Stimulated activated CD4-positive, alpha-beta T cell treated with anti-CD3 and anti-CD28 coated beads, TNF-alpha, amount 100 ng/mL, for 1 hour (primary cell): Measurements from ENCODE around the gene HSDL1.
A peak's percentile ranks its signal among the peaks of the same experiment; 100 is the strongest.

Experiments used
- DNase-seq, 3 donors: peaks; one replicate each; pipeline ENCODE4 v3.0.0-alpha.2; 2020; ENCODE audit warnings: low read depth in 3 of 3, low spot score in 1 of 3

The HSDL1 gene

DNA sequence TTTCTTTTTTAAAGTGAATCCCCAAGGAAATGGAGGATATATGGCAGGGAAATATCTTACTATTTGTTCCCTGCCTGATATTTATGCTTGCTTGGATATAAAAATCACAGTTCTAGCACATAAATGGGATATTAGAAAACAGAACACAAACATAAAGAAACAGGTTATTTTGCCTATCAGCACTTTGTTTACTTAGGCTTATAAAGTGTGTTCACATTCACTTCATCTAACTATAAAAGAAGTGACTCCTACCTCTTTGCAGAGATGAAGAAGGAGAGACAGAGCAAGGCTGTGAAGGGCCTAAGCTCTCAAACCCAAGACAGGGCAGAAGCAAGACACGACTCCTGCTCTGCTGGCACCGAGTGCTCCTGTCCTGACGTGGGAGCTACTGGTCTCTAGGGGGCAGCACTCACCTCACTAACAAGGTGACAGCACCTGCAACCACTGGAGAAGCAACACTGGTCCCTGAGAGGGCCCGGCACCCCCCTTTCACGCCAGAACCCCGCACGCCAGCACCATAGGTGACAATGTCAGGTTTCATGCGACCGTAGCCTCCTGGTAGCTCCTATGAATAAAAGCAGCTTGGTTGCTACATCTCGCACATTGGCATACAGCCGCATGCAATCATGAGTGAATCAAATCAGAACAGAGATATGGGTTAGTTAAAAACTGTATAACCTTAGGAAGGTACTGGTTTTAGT lies 60.3 kb downstream of the HSDL1 start:
- peak; percentile 18 to 34 (median 27) for DNase-seq

DNA sequence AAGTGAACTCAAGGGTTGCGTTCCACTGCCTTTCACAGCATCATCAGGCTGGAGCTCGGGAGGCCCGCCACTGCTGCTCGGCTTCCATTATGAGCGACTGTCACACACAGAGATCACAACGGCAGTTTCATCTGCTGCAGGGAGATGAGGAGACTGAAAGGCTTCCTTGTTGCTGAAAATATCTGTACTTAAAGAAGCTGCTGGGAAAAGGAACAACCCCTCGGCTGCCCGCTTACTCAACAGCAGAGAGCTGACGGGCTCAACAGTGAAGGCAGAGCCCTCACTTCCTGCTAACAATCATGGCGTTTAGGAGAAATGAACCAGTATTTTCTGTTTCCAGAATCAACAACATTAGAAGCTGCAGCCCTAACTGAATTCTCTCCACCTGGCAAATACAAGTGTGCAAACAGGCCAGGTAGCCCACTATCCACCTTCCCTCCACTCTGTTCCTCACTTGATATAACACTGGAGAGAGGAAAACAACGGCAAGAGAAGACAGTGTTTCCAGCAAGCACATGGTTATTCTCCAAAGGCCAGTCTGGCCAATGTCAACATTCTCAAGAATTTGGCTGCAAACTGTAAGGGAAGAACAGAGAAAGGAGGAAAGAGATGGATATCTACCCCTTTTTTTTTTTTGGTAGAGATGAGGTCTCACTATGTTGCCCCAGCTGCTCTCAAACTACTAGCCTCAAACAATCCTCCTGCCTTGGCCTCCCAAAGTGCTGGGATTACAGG lies 62.0 kb downstream of the HSDL1 start:
- no peak for DNase-seq

DNA sequence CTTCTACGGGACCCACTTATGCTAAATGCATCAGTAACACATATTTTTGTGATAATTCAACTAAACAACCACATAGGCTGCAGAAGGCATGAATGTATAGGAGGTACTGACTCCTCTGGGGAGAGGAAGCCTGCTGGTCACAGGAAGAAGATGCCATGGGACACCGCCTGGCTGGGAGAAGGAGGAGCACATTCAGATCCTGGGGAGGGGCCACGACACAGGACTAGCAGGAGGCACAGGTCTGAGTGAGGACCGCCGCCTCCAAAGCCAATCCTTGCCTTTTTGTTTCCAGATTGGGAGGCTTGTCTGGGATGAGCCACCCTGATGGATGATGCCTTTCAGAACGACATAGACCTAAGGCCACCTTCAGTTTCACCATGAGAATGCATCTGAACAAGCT lies 62.9 kb downstream of the HSDL1 start:
- no peak for DNase-seq

DNA sequence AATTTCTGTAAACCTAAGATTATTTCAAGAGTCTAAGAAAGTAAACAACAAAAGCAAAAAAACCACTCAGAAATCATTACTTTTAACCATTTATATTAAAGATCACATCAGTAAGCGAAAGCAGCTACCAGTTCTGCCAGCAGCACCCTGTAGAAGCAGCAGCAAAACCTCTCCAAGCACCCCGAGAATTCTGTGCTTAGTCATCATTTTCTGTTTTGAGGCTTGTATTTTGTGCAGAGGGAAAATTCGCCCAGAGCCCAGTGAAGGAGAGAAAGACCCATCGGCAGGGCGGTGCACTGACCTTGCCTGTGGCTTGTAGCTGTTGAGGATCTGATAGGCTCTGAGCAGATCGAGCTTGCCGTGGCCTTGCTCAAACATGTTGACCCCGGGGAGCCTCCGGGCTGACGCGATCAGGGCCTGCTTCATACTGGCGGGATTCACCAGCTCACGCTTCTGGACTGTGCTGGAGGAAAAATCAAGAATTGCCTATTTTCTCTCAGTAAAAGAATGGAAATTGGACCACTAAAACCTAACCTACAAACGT lies 63.5 kb downstream of the HSDL1 start:
- DNase-seq = no peak

DNA sequence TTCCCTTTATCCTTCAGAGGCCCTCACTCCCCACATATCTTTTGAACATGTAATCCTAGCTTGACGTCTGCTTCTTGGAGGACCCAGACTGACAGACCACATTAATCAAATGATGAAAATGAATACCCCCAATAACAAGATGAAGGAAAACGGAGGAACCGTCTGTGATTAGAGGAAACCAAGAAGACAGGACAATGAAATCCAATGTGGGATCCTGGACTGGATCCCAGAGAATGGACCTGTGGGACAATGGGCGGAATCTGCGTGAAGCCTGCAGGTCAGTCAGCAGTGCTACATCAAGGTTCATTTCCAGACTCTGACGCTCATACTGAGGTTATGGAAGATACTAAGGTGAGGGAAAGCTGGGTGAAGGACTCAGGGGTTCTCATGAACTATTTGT lies 64.2 kb downstream of the HSDL1 start:
- DNase-seq = no peak

DNA sequence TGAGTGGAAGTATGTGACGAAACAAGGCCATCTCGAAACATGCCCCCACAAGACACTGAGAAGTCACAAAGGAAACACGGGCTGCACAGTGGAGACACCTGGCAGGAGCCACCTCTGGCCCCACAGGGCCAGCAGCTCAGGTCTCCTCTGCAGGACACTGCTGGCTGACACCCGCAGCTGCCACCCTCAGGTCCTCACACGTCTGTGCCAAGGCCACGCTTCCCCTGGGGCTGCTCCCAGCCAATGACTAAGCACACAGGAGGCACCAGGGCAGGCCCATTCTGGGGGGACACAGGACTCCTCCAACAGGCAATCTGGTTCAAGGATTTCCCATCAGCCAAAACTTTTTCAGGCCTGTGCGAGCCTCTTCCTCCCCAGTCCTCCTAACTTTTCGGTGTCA lies 64.6 kb downstream of the HSDL1 start:
- no peak for DNase-seq

DNA sequence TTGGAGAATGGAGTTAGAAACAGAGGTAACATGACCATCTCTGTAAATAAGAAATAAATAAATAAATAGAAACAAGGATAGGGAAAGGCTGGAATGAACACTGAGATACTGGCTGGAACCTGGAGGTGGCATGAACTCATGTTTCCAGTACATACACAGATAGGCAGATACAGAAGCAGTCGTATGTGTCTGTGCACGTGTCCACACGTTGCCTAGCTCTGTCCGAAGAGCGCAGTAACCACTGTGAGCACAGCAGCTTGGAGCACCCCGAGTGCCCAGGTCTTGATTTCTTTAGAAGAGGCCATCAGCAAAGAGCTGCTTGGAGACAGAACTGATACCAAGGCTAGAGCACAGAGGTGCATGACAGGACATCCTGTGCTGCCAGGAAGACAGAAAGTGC lies 65.3 kb downstream of the HSDL1 start:
- no peak for DNase-seq

DNA sequence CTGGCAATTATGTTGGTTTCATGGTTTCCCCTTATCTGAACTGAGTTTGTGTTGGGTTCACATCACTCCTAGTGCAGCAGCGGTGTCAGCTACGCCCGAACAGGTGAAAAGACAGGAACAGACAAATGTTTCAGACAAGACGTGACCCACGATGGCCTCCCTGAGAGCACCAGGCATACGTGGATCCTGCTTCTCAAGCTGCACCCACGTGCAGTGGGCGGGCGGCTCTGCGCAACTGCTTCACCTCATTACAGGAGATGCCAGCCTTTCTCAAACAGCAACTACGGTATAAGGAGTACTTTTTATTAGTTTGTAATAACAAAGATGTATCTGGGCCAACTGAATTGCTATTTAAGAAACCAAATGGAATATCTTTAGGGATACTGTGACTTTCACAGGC lies 69.6 kb downstream of the HSDL1 start:
- no peak for DNase-seq

DNA sequence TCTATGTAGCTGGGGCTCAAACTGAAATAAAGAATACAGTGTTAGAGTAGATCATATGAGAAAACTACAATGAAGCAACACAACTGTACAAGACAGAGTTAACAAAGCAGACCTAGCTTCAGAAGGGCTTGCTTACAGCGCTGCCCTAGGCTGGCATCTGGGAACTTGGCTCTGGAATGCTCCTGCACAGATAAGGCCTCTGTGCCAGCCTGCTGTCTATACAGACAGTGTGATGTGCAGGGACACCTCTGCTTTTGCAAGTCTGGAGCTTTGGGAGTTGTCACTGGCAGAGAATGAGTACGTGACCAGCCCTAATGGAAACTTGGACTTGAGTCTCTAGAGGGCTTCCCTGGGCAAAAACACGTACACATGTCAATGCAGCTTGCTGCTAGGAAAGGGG lies 70.3 kb downstream of the HSDL1 start:
- no peak for DNase-seq
